Panc1 (cell line): Measurements from ENCODE around the gene LYPD6B. TPM values are rescaled to one million over a fixed set of nuclear protein-coding genes. Genes with fewer than 3 reads are reported as not detected.

Source experiments
- ATAC-seq: fragments of 200-7000 bp; cut with Tn5 transposase; 2 replicates; pipeline ENCODE4 v1.9.1; 2020; ENCODE audit warnings: mild to moderate bottlenecking, moderate library complexity
- BruUV-seq: library from RNA; stranded (reverse); fragments of 400-500 nt; replicated peaks from 2 replicates; lab custom pipeline; 2021; lab: Mats Ljungman, UMichigan
- CTCF ChIA-PET: fragments of 300-600 bp; sonication (Branson Sonifier 250); formaldehyde crosslinking; loops from one replicate; lab custom pipeline; 2022; ENCODE audit warnings: antibody characterized with exemption; lab: Charles Lee
- POLR2A ChIA-PET: fragments of 300-600 bp; sonication (Branson Sonifier 250); formaldehyde crosslinking; loops from one replicate; lab custom pipeline; 2022; ENCODE audit warnings: antibody characterized with exemption; lab: Charles Lee
- DNase-seq: peaks from one replicate; pipeline ENCODE4 v3.0.0-alpha.2; 2010; ENCODE audit warnings: low read depth, low spot score
- H3K27ac ChIP-seq: 2 replicates; pipeline ENCODE4 v1.5.1; 2011; ENCODE audit warnings: mild to moderate bottlenecking, low read length, inconsistent platforms
- H3K27me3 ChIP-seq: fragments of 200-500 bp; sonication (Bioruptor generic); 2 replicates; pipeline ENCODE4 v1.6.0; 2014; ENCODE audit warnings: low read length, inconsistent platforms; ENCODE audit not compliant: control insufficient read depth, insufficient read depth
- H3K36me3 ChIP-seq: fragments of 200-500 bp; sonication (Bioruptor generic); 2 replicates; pipeline ENCODE4 v1.5.1; 2014; ENCODE audit warnings: inconsistent platforms, mild to moderate bottlenecking, low read length, moderate library complexity; ENCODE audit not compliant: control insufficient read depth, insufficient read depth
- H3K4me1 ChIP-seq: 2 replicates; pipeline ENCODE4 v1.5.1; 2011; ENCODE audit warnings: inconsistent platforms, mild to moderate bottlenecking, low read length, moderate library complexity; ENCODE audit not compliant: control insufficient read depth, insufficient read depth
- H3K4me3 ChIP-seq, 2 experiments: 2 replicates each; pipeline ENCODE4 v1.5.1; 2011 to 2012; ENCODE audit warnings: low read depth in 2 of 2, low read length in 2 of 2, mild to moderate bottlenecking in 2 of 2, inconsistent platforms in 1 of 2, moderate library complexity in 1 of 2
- H3K9me3 ChIP-seq: fragments of 200-500 bp; sonication (Bioruptor generic); 2 replicates; pipeline ENCODE4 v1.5.1; 2014; ENCODE audit warnings: low read depth, mild to moderate bottlenecking, inconsistent platforms, low read length, moderate library complexity; ENCODE audit not compliant: control insufficient read depth, insufficient read depth
- CTCF ChIP-seq: fragments of 450-650 bp; IDR thresholded peaks from 2 replicates; pipeline ENCODE4 v1.5.1; 2017; ENCODE audit warnings: mild to moderate bottlenecking
- POLR2AphosphoS5 ChIP-seq: IDR thresholded peaks from 2 replicates; pipeline ENCODE4 v1.6.1; 2012; ENCODE audit warnings: mild to moderate bottlenecking, low read depth, low read length, moderate library complexity
- REST ChIP-seq, 2 experiments: IDR thresholded peaks; 2 replicates each; pipeline ENCODE4 v1.6.1; 2011 to 2012; ENCODE audit warnings: low read depth in 2 of 2, control low read depth in 1 of 2, low read length in 1 of 2, mild to moderate bottlenecking in 1 of 2, moderate library complexity in 1 of 2; ENCODE audit not compliant: insufficient read depth in 1 of 2
- SIN3A ChIP-seq: IDR thresholded peaks from 2 replicates; pipeline ENCODE4 v1.6.1; 2012; ENCODE audit warnings: low read depth, mild to moderate bottlenecking, low read length, moderate library complexity, borderline replicate concordance; ENCODE audit not compliant: insufficient read depth
- TCF7L2 ChIP-seq: IDR thresholded peaks from 2 replicates; pipeline ENCODE4 v1.6.1; 2011; ENCODE audit warnings: mild to moderate bottlenecking, low read depth, low read length, inconsistent platforms
- in situ Hi-C: cut with HindIII; loops from 2 replicates; pipeline ENCODE4 v1.10.0; 2016; ENCODE audit warnings: low sequenced_read_pairs, low pct_unique_long_range_greater_than_20kb
- intact Hi-C: fragments of 100-400 bp; cut with micrococcal nuclease; formaldehyde crosslinking; loops from one replicate; pipeline ENCODE4 v1.10.0; 2022; ENCODE audit not compliant: unreplicated experiment
- total RNA-seq: library from RNA; stranded (reverse); gene quantifications from one replicate; pipeline ENCODE4 v1.2.1, GENCODE V29; 2021; ENCODE audit not compliant: unreplicated experiment

Gene LYPD6B
- total RNA-seq, 1 experiment from 2014 or later = 2.2 TPM

GRCh38 chr2:149001496-149001895 lies 37.0 kb upstream of the LYPD6B start:
- intact Hi-C loops (no loop called here), in situ Hi-C loops (no loop called here)
- ChIA-PET POLR2A (no interaction called here), CTCF (no interaction called here)
- Histone ChIP-seq H3K4me3 (no peak overlapping the region), H3K27me3 (no peaks in the 10 kb centered on the region; the same call in 1 of the 2 replicates), H3K27ac (no peak overlapping the region), H3K4me1 (no peaks in the 10 kb centered on the region), H3K36me3 (no peaks in the 10 kb centered on the region), H3K9me3 (no peaks in the 10 kb centered on the region)
- TF ChIP-seq CTCF (no peak), TCF7L2 (no peak), SIN3A (no peak), POLR2AphosphoS5 (no peak), REST (IDR thresholded peaks at IDR 0.05; ENCODE audit: insufficient read depth in 1 of 2, low read depth in 2 of 2, low read length in 1 of 2) (no peak)
- BruUV-seq = no TSS peak
- no peak for DNase-seq
- no peak for ATAC-seq

- ATAC-seq (no peak), DNase-seq (no peak)
- no peaks in the 10 kb centered on the region for H3K9me3 ChIP-seq
- H3K27ac ChIP-seq = no peak overlapping the region
- in situ Hi-C loops (no loop called here), intact Hi-C loops (no loop called here)
- TF ChIP-seq SIN3A (no peak), REST (IDR thresholded peaks at IDR 0.05; ENCODE audit: insufficient read depth in 1 of 2, low read depth in 2 of 2, low read length in 1 of 2) (no peak), TCF7L2 (no peak), POLR2AphosphoS5 (no peak), CTCF (no peak)
- no peak overlapping the region for H3K4me3 ChIP-seq
- H3K36me3 ChIP-seq = no peaks in the 10 kb centered on the region
- H3K4me1 ChIP-seq = no peaks in the 10 kb centered on the region
- H3K27me3 ChIP-seq = no peaks in the 10 kb centered on the region; the same call in 1 of the 2 replicates
- POLR2A ChIA-PET = no interaction called here
- BruUV-seq = no TSS peak
- CTCF ChIA-PET = no interaction called here
Measured at GRCh38 chr2:149002378-149002890, 36.1 kb upstream of the LYPD6B start.
